Neural progenitor cell (in vitro differentiated cells): ENCODE measurements around the gene CAVIN2. TPM values are rescaled to one million over a fixed set of nuclear protein-coding genes. Genes with fewer than 3 reads are reported as not detected.

Experiments used
- DNase-seq: peaks from one replicate; pipeline ENCODE4 v3.0.0-alpha.2; 2016; ENCODE audit warnings: low spot score
- H2AFZ ChIP-seq: fragments of 200-600 bp; sonication (generic); replicated peaks from 2 replicates; pipeline ENCODE4 v1.6.1; 2016; ENCODE audit warnings: antibody characterized with exemption
- H3F3A ChIP-seq: fragments of 200-600 bp; sonication (generic); 2 replicates; pipeline ENCODE4 v1.6.1; 2016; ENCODE audit warnings: antibody characterized with exemption, low read depth
- H3K27ac ChIP-seq: fragments of 200-600 bp; sonication (generic); 2 replicates; pipeline ENCODE4 v1.5.1; 2016; ENCODE audit warnings: mild to moderate bottlenecking
- H3K27me3 ChIP-seq: fragments of 200-600 bp; sonication (generic); 2 replicates; pipeline ENCODE4 v1.6.1; 2016; ENCODE audit warnings: mild to moderate bottlenecking, moderate library complexity
- H3K36me3 ChIP-seq: fragments of 200-600 bp; sonication (generic); 2 replicates; pipeline ENCODE4 v1.5.1; 2016
- H3K4me1 ChIP-seq: fragments of 200-600 bp; sonication (generic); 2 replicates; pipeline ENCODE4 v1.6.1; 2016; ENCODE audit warnings: mixed run types
- H3K4me2 ChIP-seq: fragments of 200-600 bp; sonication (generic); 2 replicates; pipeline ENCODE4 v1.6.1; 2016
- H3K4me3 ChIP-seq: fragments of 200-600 bp; sonication (generic); 2 replicates; pipeline ENCODE4 v1.5.1; 2016
- H3K79me2 ChIP-seq: fragments of 200-600 bp; sonication (generic); 2 replicates; pipeline ENCODE4 v1.6.1; 2016; ENCODE audit warnings: low read depth
- H3K9ac ChIP-seq: fragments of 200-600 bp; sonication (generic); 2 replicates; pipeline ENCODE4 v1.6.1; 2016
- H3K9me3 ChIP-seq: fragments of 200-600 bp; sonication (generic); 2 replicates; pipeline ENCODE4 v1.5.1; 2016; ENCODE audit warnings: low read depth
- H4K20me1 ChIP-seq: fragments of 200-600 bp; sonication (generic); 2 replicates; pipeline ENCODE4 v1.6.1; 2016; ENCODE audit warnings: low read depth
- H3K27ac Mint-ChIP-seq: 3 replicates; pipeline ENCODE4 v1.8.0; 2021; ENCODE audit warnings: mixed read lengths
- H3K27me3 Mint-ChIP-seq: 2 replicates; pipeline ENCODE4 v1.8.0; 2022; ENCODE audit warnings: low read depth, mild to moderate bottlenecking, inconsistent platforms, moderate library complexity, mixed read lengths; ENCODE audit not compliant: insufficient read depth
- H3K36me3 Mint-ChIP-seq: 3 replicates; pipeline ENCODE4 v1.8.0; 2021; ENCODE audit warnings: mixed read lengths
- H3K4me1 Mint-ChIP-seq: 3 replicates; pipeline ENCODE4 v1.8.0; 2021; ENCODE audit warnings: mixed read lengths
- H3K4me3 Mint-ChIP-seq: 3 replicates; pipeline ENCODE4 v1.8.0; 2021; ENCODE audit warnings: mild to moderate bottlenecking, moderate library complexity, mixed read lengths
- H3K9me3 Mint-ChIP-seq: 3 replicates; pipeline ENCODE4 v1.8.0; 2020; ENCODE audit warnings: mixed read lengths
- CTCF ChIP-seq: fragments of 200-600 bp; sonication (generic); IDR thresholded peaks from 2 replicates; pipeline ENCODE4 v1.5.1; 2017; ENCODE audit warnings: antibody characterized with exemption, mild to moderate bottlenecking
- EZH2 ChIP-seq: fragments of 200-600 bp; sonication (generic); IDR thresholded peaks from 2 replicates; pipeline ENCODE4 v1.6.1; 2017; ENCODE audit warnings: antibody characterized with exemption, mild to moderate bottlenecking, moderate library complexity
- EZH2phosphoT487 ChIP-seq: fragments of 200-600 bp; sonication (generic); IDR thresholded peaks from 2 replicates; pipeline ENCODE4 v1.6.1; 2017; ENCODE audit warnings: antibody characterized with exemption
- total RNA-seq: library from RNA; depleted of rRNA; stranded (reverse); fragments of >200 nt; gene quantifications from 2 replicates; pipeline ENCODE4 v1.2.3, GENCODE V29; 2015; ENCODE audit warnings: low replicate concordance

The CAVIN2 gene
- total RNA-seq, 1 donor from 2014 or later, result not detected

GRCh38 chr2:191799526-191799925 lies 47.4 kb downstream of the CAVIN2 start:
- Histone ChIP-seq H3K27ac (no peak overlapping the region), H4K20me1 (no peaks in the 10 kb centered on the region), H3F3A (no peaks in the 10 kb centered on the region), H3K4me2 (no peak overlapping the region), H3K36me3 (no peaks in the 10 kb centered on the region), H3K9ac (no peak overlapping the region), H3K79me2 (no peaks in the 10 kb centered on the region), H3K9me3 (no peaks in the 10 kb centered on the region), H3K27me3 (no peaks in the 10 kb centered on the region), H3K4me1 (no peaks in the 10 kb centered on the region), H3K4me3 (no peak overlapping the region), H2AFZ (no peak overlapping the region)
- no peak overlapping the region for H3K27ac Mint-ChIP-seq
- H3K4me3 Mint-ChIP-seq, result no peak overlapping the region
- H3K9me3 Mint-ChIP-seq, result no peaks in the 10 kb centered on the region
- H3K27me3 Mint-ChIP-seq, result no peaks in the 10 kb centered on the region
- DNase-seq, result no peak
- no peaks in the 10 kb centered on the region for H3K4me1 Mint-ChIP-seq
- no peak for TF ChIP-seq EZH2phosphoT487
- no peak for TF ChIP-seq CTCF
- TF ChIP-seq EZH2, result no peak
- no peaks in the 10 kb centered on the region for H3K36me3 Mint-ChIP-seq

- no peaks in the 10 kb centered on the region for H3F3A ChIP-seq
- Mint-ChIP-seq H3K4me1 (no peaks in the 10 kb centered on the region), H3K9me3 (peaks cover under 1% of the 10 kb centered on the region), H3K27me3 (no peaks in the 10 kb centered on the region), H3K27ac (no peak overlapping the region), H3K36me3 (no peaks in the 10 kb centered on the region), H3K4me3 (no peak overlapping the region)
- no peaks in the 10 kb centered on the region for H3K79me2 ChIP-seq
- TF ChIP-seq EZH2phosphoT487 (no peak), EZH2 (no peak), CTCF (no peak)
- no peaks in the 10 kb centered on the region for H3K27me3 ChIP-seq
- H3K4me1 ChIP-seq, result no peaks in the 10 kb centered on the region
- H3K9ac ChIP-seq, result no peak overlapping the region
- no peaks in the 10 kb centered on the region for H4K20me1 ChIP-seq
- H3K4me2 ChIP-seq, result no peak overlapping the region
- no peak for DNase-seq
- no peak overlapping the region for H3K27ac ChIP-seq
- no peak overlapping the region for H2AFZ ChIP-seq
- H3K36me3 ChIP-seq, result no peaks in the 10 kb centered on the region
- no peaks in the 10 kb centered on the region for H3K9me3 ChIP-seq
- H3K4me3 ChIP-seq, result no peak overlapping the region
These were observed 48.7 kb downstream of the CAVIN2 start for GRCh38 chr2:191797942-191798876.

DNA sequence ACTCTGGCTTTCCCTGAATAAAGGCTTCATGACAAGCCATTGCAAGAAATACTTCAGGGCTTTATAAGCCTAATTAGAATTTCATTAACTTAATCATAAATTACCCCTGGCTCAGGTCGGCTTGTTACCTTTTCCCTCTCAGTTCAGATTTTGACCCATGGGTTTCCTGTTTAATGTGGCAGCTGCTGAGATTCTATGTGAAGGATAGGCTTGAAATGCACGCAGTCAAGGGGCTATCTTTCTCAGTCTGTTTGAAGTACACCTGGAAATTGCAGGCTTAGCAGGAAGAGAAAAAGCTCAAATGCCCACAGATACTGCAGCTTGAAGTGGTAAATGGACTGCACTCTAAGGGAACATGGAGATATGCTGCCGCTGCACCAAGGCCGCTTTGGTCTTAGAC lies 49.4 kb downstream of the CAVIN2 start:
- H3K4me3 Mint-ChIP-seq, result no peak overlapping the region
- Histone ChIP-seq H3K27ac (no peak overlapping the region), H2AFZ (no peak overlapping the region)

GRCh38 chr2:191795715-191796114 lies 51.2 kb downstream of the CAVIN2 start:
- Histone ChIP-seq H3F3A (no peaks in the 10 kb centered on the region), H3K4me2 (no peak overlapping the region), H3K4me1 (no peaks in the 10 kb centered on the region), H3K4me3 (no peak overlapping the region), H3K9ac (no peak overlapping the region), H3K79me2 (no peaks in the 10 kb centered on the region), H3K27ac (no peak overlapping the region), H3K27me3 (no peaks in the 10 kb centered on the region), H3K36me3 (no peaks in the 10 kb centered on the region), H2AFZ (no peak overlapping the region), H3K9me3 (no peaks in the 10 kb centered on the region), H4K20me1 (no peaks in the 10 kb centered on the region)
- no peak overlapping the region for H3K4me3 Mint-ChIP-seq
- H3K4me1 Mint-ChIP-seq, result no peaks in the 10 kb centered on the region
- no peak for DNase-seq
- H3K27ac Mint-ChIP-seq, result no peak overlapping the region
- TF ChIP-seq CTCF (no peak), EZH2 (no peak), EZH2phosphoT487 (no peak)
- H3K27me3 Mint-ChIP-seq, result no peaks in the 10 kb centered on the region
- H3K36me3 Mint-ChIP-seq, result no peaks in the 10 kb centered on the region
- H3K9me3 Mint-ChIP-seq, result peaks cover 5% of the 10 kb centered on the region

More for the DNA sequence above, 49.4 kb downstream of the CAVIN2 start:
- Histone ChIP-seq H3K9ac (no peak overlapping the region), H3K4me3 (no peak overlapping the region), H3K9me3 (no peaks in the 10 kb centered on the region), H3F3A (no peaks in the 10 kb centered on the region), H3K79me2 (no peaks in the 10 kb centered on the region), H3K36me3 (no peaks in the 10 kb centered on the region), H4K20me1 (no peaks in the 10 kb centered on the region), H3K27me3 (no peaks in the 10 kb centered on the region), H3K4me2 (no peak overlapping the region), H3K4me1 (no peaks in the 10 kb centered on the region)
- DNase-seq, result no peak
- peaks cover 5% of the 10 kb centered on the region for H3K9me3 Mint-ChIP-seq
- H3K27me3 Mint-ChIP-seq, result no peaks in the 10 kb centered on the region
- no peak for TF ChIP-seq EZH2
- no peaks in the 10 kb centered on the region for H3K4me1 Mint-ChIP-seq
- no peak overlapping the region for H3K27ac Mint-ChIP-seq
- no peaks in the 10 kb centered on the region for H3K36me3 Mint-ChIP-seq
